SIG-M5 treated with dmso at 0.1 percent for 504 hours (cell line): ENCODE measurements around the gene SIRT2.

ENCODE experiments used
- DNase-seq: peaks from one replicate; lab custom pipeline; 2025; ENCODE audit not compliant: unreplicated experiment; lab: John Stamatoyannopoulos, UW

SIRT2 gene

DNA sequence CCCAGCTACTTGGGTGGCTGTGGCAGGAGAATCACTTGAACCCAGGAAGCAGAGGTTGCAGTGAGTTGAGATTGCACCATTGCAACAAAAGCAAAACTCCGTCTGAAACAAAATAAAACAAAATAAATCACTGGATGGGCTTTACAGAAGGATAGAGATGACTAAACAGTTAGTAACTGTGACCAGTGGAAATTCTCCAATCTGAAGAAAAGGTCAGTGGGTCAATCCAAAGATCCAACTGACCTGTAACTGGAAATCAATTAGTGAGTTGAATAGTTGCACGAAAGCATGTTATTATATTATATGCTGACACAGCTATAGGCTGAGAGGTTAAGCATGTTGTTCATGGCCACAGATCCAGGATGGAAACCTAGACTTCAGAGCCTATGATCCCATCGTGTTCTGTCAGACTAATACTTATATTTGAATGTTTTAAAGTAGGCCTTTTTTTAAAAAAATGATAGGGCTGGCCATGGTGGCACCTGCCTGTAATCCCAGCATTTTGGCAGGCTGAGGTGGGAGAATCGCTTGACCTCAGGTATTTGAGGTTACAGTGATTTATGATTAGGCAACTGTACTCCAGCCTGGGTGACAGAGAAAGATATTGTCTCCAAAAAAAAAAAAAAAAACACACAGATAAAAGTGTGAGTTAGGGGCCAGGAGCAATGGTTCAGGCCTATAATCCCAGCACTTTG, 69.2 kb downstream of the SIRT2 start:
- DNase-seq: no peak

DNA sequence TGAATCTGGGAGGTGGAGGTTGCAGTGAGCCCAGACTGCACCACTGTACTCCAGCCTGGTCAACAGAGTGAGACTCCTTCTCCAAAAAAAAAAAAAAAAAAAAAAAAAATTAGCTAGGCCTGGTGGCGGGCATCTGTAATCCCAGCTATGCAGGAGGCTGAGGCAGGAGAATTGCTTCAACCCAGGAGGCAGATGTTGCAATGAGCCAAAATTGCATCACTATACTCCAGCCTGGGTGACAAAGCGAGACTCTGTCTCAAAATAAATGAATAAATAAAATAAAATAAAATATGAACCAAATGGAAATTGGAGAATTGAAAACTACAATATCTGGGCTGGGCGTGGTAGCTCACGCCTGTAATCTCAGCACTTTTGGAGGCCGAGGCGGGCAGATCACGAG, 70.2 kb downstream of the SIRT2 start:
- DNase-seq: peak; percentile 42
